GM12878 (cell line): Measurements from ENCODE around the gene ZC3H12D.

Experiments
- BCL3 ChIP-seq: IDR thresholded peaks from 2 replicates; pipeline ENCODE4 v1.6.1; 2011; ENCODE audit warnings: borderline replicate concordance, low read depth, mild to moderate bottlenecking, moderate library complexity, low read length; ENCODE audit not compliant: insufficient read depth, poor library complexity, severe bottlenecking
- CBX3 ChIP-seq: fragments of 200-600 bp; sonication (generic); IDR thresholded peaks from 2 replicates; pipeline ENCODE4 v1.6.1; 2016; ENCODE audit warnings: low read depth, borderline replicate concordance
- ETV6 ChIP-seq, 2 experiments: fragments of 450-650 bp in 1 of 2; IDR thresholded peaks in 1 of 2; conservative IDR thresholded peaks in 1 of 2; 2 replicates each; pipeline ENCODE4 v1.6.1; 2014; ENCODE audit warnings: antibody characterized with exemption in 1 of 2, borderline replicate concordance in 1 of 2, low read depth in 1 of 2, mild to moderate bottlenecking in 1 of 2, moderate library complexity in 1 of 2
- GABPA ChIP-seq: IDR thresholded peaks from 2 replicates; pipeline ENCODE4 v1.6.1; 2014; ENCODE audit warnings: antibody characterized with exemption, low read depth, mild to moderate bottlenecking, inconsistent platforms
- MAX ChIP-seq: IDR thresholded peaks from 2 replicates; pipeline ENCODE4 v1.6.1; 2012; ENCODE audit warnings: low read depth, low read length, improper control_type of control experiment
- NR2C1 ChIP-seq: fragments of 450-650 bp; IDR thresholded peaks from 2 replicates; pipeline ENCODE4 v1.6.1; 2017; ENCODE audit warnings: antibody characterized with exemption, mild to moderate bottlenecking, moderate library complexity
- POLR2A ChIP-seq: IDR thresholded peaks from 2 replicates; pipeline ENCODE4 v1.6.1; 2011; ENCODE audit warnings: low read depth, mild to moderate bottlenecking, low read length
- SIX5 ChIP-seq: IDR thresholded peaks from 2 replicates; pipeline ENCODE4 v1.6.1; 2011; ENCODE audit warnings: mild to moderate bottlenecking, low read depth, low read length, moderate library complexity; ENCODE audit not compliant: severe bottlenecking
- SP1 ChIP-seq: IDR thresholded peaks from one replicate; pipeline ENCODE4 v1.6.1; 2011; ENCODE audit warnings: low read depth, low read length
- TCF7 ChIP-seq: IDR thresholded peaks from 2 replicates; pipeline ENCODE4 v1.6.1; 2014; ENCODE audit warnings: antibody characterized with exemption, borderline replicate concordance
- YBX1 ChIP-seq: fragments of 450-650 bp; IDR thresholded peaks from 2 replicates; pipeline ENCODE4 v1.6.1; 2016; ENCODE audit warnings: antibody characterized with exemption
- TF ChIP-seq, protein P1 (sequence below): fragments of 450-650 bp; formaldehyde crosslinking; IDR thresholded peaks from 2 replicates; pipeline ENCODE4 v1.5.0; 2022; ENCODE audit warnings: mild to moderate bottlenecking, missing genetic modification characterization
- TF ChIP-seq, protein P2 (sequence below): fragments of 450-650 bp; IDR thresholded peaks from 2 replicates; pipeline ENCODE4 v1.6.1; 2016; ENCODE audit warnings: mild to moderate bottlenecking
- TF ChIP-seq, protein P3 (sequence below), 3 experiments: IDR thresholded peaks in 2 of 3; conservative IDR thresholded peaks in 1 of 3; 2 replicates each; pipeline ENCODE4 v1.5.1; 2011; ENCODE audit warnings: low read depth in 3 of 3, low read length in 3 of 3, mild to moderate bottlenecking in 3 of 3, control low read depth in 2 of 3, moderate library complexity in 2 of 3, inconsistent platforms in 1 of 3, mixed read lengths in 1 of 3; ENCODE audit not compliant: control insufficient read depth in 2 of 3, insufficient read depth in 1 of 3; ENCODE audit errors: extremely low read depth in 1 of 3

DNA sequence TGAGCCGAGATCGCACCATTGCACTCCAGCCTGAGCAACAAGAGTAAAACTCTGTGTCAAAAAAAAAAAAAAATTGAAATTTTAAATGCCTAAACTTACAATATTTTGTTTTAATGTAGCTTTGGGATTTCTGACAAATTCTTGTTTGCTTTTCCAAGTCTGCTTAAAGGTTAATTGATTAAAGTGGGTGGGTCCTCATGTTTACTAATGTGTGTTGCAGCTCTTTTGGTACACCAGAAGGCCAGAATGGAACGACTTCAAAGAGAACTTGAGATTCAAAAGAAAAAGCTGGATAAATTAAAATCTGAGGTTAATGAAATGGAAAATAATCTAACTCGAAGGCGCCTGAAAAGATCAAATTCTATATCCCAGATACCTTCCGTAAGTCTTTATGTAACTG is 87.4 kb downstream of the ZC3H12D start:
- TF ChIP-seq BCL3 (no peak), MAX (no peak), POLR2A (no peak), SIX5 (no peak), SP1 (no peak), TCF7 (no peak), NR2C1 (no peak), ETV6 (conservative IDR thresholded peaks at IDR 0.05 in 1 of 2, IDR thresholded peaks at IDR 0.05 in 1 of 2; ENCODE audit: borderline replicate concordance in 1 of 2, low read depth in 1 of 2) (no peak), YBX1 (no peak), GABPA (no peak), CBX3 (no peak)
- TF ChIP-seq, protein P1, sequence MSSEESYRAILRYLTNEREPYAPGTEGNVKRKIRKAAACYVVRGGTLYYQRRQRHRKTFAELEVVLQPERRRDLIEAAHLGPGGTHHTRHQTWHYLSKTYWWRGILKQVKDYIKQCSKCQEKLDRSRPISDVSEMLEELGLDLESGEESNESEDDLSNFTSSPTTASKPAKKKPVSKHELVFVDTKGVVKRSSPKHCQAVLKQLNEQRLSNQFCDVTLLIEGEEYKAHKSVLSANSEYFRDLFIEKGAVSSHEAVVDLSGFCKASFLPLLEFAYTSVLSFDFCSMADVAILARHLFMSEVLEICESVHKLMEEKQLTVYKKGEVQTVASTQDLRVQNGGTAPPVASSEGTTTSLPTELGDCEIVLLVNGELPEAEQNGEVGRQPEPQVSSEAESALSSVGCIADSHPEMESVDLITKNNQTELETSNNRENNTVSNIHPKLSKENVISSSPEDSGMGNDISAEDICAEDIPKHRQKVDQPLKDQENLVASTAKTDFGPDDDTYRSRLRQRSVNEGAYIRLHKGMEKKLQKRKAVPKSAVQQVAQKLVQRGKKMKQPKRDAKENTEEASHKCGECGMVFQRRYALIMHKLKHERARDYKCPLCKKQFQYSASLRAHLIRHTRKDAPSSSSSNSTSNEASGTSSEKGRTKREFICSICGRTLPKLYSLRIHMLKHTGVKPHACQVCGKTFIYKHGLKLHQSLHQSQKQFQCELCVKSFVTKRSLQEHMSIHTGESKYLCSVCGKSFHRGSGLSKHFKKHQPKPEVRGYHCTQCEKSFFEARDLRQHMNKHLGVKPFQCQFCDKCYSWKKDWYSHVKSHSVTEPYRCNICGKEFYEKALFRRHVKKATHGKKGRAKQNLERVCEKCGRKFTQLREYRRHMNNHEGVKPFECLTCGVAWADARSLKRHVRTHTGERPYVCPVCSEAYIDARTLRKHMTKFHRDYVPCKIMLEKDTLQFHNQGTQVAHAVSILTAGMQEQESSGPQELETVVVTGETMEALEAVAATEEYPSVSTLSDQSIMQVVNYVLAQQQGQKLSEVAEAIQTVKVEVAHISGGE (CRISPR knock-in tag), result no peak
- TF ChIP-seq, protein P2, sequence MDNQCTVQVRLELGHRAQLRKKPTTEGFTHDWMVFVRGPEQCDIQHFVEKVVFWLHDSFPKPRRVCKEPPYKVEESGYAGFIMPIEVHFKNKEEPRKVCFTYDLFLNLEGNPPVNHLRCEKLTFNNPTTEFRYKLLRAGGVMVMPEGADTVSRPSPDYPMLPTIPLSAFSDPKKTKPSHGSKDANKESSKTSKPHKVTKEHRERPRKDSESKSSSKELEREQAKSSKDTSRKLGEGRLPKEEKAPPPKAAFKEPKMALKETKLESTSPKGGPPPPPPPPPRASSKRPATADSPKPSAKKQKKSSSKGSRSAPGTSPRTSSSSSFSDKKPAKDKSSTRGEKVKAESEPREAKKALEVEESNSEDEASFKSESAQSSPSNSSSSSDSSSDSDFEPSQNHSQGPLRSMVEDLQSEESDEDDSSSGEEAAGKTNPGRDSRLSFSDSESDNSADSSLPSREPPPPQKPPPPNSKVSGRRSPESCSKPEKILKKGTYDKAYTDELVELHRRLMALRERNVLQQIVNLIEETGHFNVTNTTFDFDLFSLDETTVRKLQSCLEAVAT, result no peak
- TF ChIP-seq, protein P3, sequence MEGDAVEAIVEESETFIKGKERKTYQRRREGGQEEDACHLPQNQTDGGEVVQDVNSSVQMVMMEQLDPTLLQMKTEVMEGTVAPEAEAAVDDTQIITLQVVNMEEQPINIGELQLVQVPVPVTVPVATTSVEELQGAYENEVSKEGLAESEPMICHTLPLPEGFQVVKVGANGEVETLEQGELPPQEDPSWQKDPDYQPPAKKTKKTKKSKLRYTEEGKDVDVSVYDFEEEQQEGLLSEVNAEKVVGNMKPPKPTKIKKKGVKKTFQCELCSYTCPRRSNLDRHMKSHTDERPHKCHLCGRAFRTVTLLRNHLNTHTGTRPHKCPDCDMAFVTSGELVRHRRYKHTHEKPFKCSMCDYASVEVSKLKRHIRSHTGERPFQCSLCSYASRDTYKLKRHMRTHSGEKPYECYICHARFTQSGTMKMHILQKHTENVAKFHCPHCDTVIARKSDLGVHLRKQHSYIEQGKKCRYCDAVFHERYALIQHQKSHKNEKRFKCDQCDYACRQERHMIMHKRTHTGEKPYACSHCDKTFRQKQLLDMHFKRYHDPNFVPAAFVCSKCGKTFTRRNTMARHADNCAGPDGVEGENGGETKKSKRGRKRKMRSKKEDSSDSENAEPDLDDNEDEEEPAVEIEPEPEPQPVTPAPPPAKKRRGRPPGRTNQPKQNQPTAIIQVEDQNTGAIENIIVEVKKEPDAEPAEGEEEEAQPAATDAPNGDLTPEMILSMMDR (IDR thresholded peaks at IDR 0.05 in 2 of 3, conservative IDR thresholded peaks at IDR 0.05 in 1 of 3; ENCODE audit: control insufficient read depth in 2 of 3, extremely low read depth in 1 of 3, insufficient read depth in 1 of 3, low read depth in 3 of 3, low read length in 3 of 3), result no peak
